Sigmoid colon (tissue), 4 donors: ENCODE results near the gene STIM2.
"Not testable (repeated sequence)": the region's sequence is repeated elsewhere in the genome, so short reads cannot be mapped to it uniquely, and the experiment has no call there.

Experiments
- CTCF ChIP-seq, 4 experiments: fragments of 450-650 bp in 3 of 4; fragments of 200-600 bp in 1 of 4; IDR thresholded peaks; one replicate each; pipeline ENCODE4 v1.5.1; 2016 to 2019; ENCODE audit warnings: antibody characterized with exemption in 4 of 4, mild to moderate bottlenecking in 3 of 4, moderate library complexity in 2 of 4
- EP300 ChIP-seq, 4 donors: sonication (generic); formaldehyde crosslinking; IDR thresholded peaks; one replicate each; pipeline ENCODE4 v1.6.1; 2017; ENCODE audit warnings: antibody characterized with exemption in 4 of 4
- POLR2A ChIP-seq, 2 donors: fragments of 450-650 bp; IDR thresholded peaks; one replicate each; pipeline ENCODE4 v1.6.1; 2016; ENCODE audit warnings: antibody characterized with exemption in 2 of 2, mild to moderate bottlenecking in 2 of 2, moderate library complexity in 2 of 2
- POLR2AphosphoS5 ChIP-seq, 4 donors: sonication (generic); formaldehyde crosslinking; IDR thresholded peaks; one replicate each; pipeline ENCODE4 v1.6.1; 2017; ENCODE audit warnings: antibody characterized with exemption in 4 of 4

DNA sequence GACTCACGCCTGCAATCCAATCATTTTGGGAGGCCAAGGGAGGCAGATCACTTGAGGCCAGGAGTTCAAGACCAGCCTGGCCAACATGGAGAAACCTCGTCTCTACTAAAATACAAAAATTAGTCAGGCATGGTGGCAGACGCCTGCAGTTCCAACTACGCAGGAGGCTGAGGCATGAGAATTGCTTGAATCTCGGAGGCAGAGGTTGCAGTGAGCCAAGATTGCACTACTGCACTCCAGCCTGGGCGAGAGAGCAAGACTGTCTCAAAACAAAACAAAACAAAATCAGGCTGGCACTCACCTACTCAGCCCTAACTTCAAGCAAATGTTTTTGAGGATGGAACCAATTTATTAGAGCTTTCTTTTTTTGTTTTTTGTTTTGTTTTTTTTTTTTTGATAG is 33.3 kb upstream of the STIM2 start:
- not testable (repeated sequence) for TF ChIP-seq POLR2A, EP300, CTCF, POLR2AphosphoS5 (IDR thresholded peaks at IDR 0.05)
